ENCODE data around the gene NSG2. TPM values are rescaled to one million over a fixed set of nuclear protein-coding genes. Genes with fewer than 3 reads are reported as not detected.
"Not testable (repeated sequence)": the region's sequence is repeated elsewhere in the genome, so short reads cannot be mapped to it uniquely, and the experiment has no call there.

The NSG2 gene
- total RNA-seq, 2 experiments from 2014 or later = not detected

- CTCF ChIA-PET = no interaction called here
- POLR2A ChIA-PET = no interaction called here
These were observed 52.1 kb downstream of the NSG2 start for GRCh38 chr5:174097486-174098185.

- CTCF ChIA-PET = no interaction called here
- POLR2A ChIA-PET = no interaction called here
These were observed 53.2 kb downstream of the NSG2 start for GRCh38 chr5:174098694-174099093.

GRCh38 chr5:174100490-174100889 lies 55.0 kb downstream of the NSG2 start:
- ChIA-PET POLR2A (no interaction called here), CTCF (no interaction called here)

- ChIA-PET CTCF (no interaction called here), POLR2A (no interaction called here)
These were observed 55.8 kb downstream of the NSG2 start for GRCh38 chr5:174101195-174101730.

- CTCF ChIA-PET, POLR2A ChIA-PET: not testable (repeated sequence)
These were observed 57.1 kb downstream of the NSG2 start for GRCh38 chr5:174102574-174102973.

GRCh38 chr5:174106997-174107655 lies 61.6 kb downstream of the NSG2 start:
- CTCF ChIA-PET = interaction anchor here (0.6 kb wide), 1 partner anchor 247 kb away, joined by 3 read pairs; no protein-coding TSS in a partner anchor
- POLR2A ChIA-PET = no interaction called here

GRCh38 chr5:174108745-174109144 lies 63.2 kb downstream of the NSG2 start:
- CTCF ChIA-PET = no interaction called here
- POLR2A ChIA-PET = no interaction called here

- POLR2A ChIA-PET = no interaction called here
- CTCF ChIA-PET = no interaction called here
These were observed 64.3 kb downstream of the NSG2 start for GRCh38 chr5:174109698-174110260.

GRCh38 chr5:174110310-174110709 lies 64.8 kb downstream of the NSG2 start:
- CTCF ChIA-PET = no interaction called here

GRCh38 chr5:174111287-174111973 lies 65.9 kb downstream of the NSG2 start:
- ChIA-PET CTCF (no interaction called here), POLR2A (no interaction called here)

More at GRCh38 chr5:174110310-174110709, 64.8 kb downstream of the NSG2 start:
- POLR2A ChIA-PET = no interaction called here

- CTCF ChIA-PET = interaction anchor here (0.5 kb wide), 1 partner anchor 8 kb away, joined by 3 read pairs; no protein-coding TSS in a partner anchor
- POLR2A ChIA-PET = no interaction called here
These were observed 69.7 kb downstream of the NSG2 start for GRCh38 chr5:174115226-174115625.

GRCh38 chr5:174118823-174119467 lies 73.4 kb downstream of the NSG2 start:
- CTCF ChIA-PET = no interaction called here
- POLR2A ChIA-PET = no interaction called here

GRCh38 chr5:174119468-174119881 lies 74.0 kb downstream of the NSG2 start:
- POLR2A ChIA-PET = no interaction called here
- CTCF ChIA-PET = no interaction called here

GRCh38 chr5:174120401-174121005 lies 75.0 kb downstream of the NSG2 start:
- ChIA-PET POLR2A (no interaction called here), CTCF (no interaction called here)

GRCh38 chr5:174134545-174134944 lies 89.0 kb downstream of the NSG2 start:
- ChIA-PET CTCF (no interaction called here), POLR2A (no interaction called here)

GRCh38 chr5:174139623-174140022 lies 94.1 kb downstream of the NSG2 start:
- ChIA-PET CTCF (interaction anchor here (0.6 to 0.7 kb wide), 2 partner anchors 511 to 1471 kb away, joined by 3 to 4 read pairs; no protein-coding TSS in a partner anchor), POLR2A (no interaction called here)

- ChIA-PET POLR2A (no interaction called here), CTCF (no interaction called here)
These were observed 95.0 kb downstream of the NSG2 start for GRCh38 chr5:174140452-174141020.

- ChIA-PET CTCF (no interaction called here), POLR2A (no interaction called here)
These were observed 95.9 kb downstream of the NSG2 start for GRCh38 chr5:174141398-174141797.

GRCh38 chr5:174145091-174145490 lies 99.6 kb downstream of the NSG2 start:
- ChIA-PET POLR2A (no interaction called here), CTCF (no interaction called here)

Measured in activated CD8-positive, alpha-beta memory T cell treated with anti-CD3 and anti-CD28 coated beads for 36 hours (primary cell).